ENCODE results near the gene RGS17.
"Not testable (repeated sequence)": the region's sequence is repeated elsewhere in the genome, so short reads cannot be mapped to it uniquely, and the experiment has no call there.

Gene RGS17

DNA sequence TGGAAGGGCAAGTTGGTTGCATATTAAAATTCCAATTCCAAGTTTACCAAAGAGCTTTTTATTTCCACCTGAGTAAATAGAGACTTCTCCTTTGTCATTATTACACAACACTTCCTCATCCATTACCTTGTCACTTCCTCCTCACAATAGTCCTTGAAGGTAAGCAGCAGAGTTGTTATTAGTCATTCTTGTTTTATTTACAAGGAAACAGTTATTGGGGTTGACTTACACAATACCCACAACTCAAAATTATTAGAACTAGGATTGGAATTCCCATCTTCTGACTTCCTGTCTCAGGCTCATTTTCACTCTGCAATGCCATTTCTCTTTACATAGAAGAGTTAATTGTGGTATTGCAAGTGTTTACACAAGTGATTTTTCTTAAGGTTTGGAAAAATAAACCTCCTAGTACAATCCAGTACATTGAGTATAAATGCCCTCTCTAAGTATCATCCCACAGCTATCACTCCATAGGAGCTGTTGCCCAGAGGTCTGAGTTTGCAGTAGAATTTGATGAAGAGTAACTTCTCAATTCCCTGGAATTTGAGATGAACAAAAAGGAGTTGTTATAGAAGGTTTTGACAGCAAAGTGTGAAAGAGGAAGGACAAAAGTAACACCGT lies 99.6 kb downstream of the RGS17 start:
- peak; percentile 30 for DNase-seq (ENCODE audit: low spot score)

DNA sequence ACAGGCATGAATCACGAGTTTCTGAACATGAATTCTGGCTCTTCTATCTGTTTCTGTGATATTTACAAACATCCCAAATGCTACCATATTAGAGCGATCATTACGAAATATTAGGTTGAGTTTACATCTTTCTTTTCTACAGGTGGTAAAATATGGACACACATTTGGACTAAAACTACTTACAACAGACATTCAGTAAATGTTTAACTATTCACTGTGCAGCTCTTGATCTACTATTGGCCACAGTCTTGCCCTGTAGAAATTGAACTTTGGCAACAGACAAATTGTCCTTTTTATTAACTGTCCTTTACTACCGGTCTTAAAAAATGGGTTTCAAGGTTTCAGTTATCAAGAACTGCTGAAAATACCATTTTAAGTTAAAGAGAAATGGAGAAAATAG lies 102.1 kb downstream of the RGS17 start:
- no peak for DNase-seq (ENCODE audit: low spot score)

DNA sequence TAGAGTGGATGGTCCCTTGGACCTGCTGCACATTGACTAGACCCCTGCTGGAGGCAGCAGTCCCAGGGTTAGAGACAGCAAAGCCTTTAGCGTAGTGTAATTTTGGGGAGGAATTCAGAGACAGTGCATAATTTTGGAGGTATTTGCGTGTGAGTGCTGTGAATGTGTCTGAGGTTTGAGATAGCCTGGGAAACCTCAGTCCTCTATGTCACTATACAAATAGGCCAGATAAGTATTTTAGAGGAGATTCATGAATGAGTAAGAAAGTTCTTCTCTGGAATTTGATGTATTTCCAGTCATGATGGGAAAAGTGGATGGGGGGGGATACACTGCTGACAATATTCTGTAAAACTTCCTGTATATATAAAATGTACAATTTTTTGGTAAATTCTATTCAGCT lies 102.8 kb downstream of the RGS17 start:
- no peak for DNase-seq (ENCODE audit: low spot score)

- DNase-seq (ENCODE audit: low spot score) = no peak
Observed at GRCh38 chr6:153027480-153027879, 103.6 kb downstream of the RGS17 start.

GRCh38 chr6:153024709-153025017 lies 106.4 kb downstream of the RGS17 start:
- no peak for DNase-seq (ENCODE audit: low spot score)

DNA sequence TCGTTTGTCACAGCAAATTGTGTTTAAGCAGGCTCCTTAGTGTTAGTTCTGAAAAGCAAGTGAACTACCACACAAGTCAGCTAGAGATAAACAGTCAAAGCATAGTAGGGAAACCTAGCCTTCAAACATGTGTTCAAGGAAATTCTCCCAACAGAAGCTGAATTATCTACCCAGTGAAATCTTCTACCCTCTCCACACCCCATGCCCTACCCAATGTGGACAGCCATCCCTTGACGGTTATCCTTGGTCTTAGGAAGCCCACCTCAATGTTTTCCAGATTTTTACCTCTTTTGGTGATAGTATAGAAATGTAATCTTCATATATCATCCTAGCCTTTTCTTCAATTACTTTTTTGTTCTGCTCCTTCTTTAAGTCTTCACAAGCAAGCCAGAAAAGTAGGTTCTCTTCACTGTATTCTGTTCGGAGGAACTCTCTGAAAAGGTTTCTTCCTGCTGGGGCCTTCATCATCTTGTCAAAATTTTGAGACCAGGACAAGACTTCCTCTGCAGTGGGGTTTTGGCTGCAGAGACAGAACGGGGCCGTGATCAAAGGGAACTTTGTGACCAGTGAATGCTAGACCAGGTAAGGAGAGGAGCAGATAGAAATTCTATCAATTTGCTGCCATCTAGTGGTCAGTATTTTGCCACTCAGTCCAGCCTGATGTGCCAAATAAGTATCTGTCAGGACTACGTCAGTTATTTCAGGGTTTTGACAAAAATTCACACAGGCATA lies 106.9 kb downstream of the RGS17 start:
- DNase-seq (ENCODE audit: low spot score) = peak; percentile 54

GRCh38 chr6:153018355-153018754 lies 112.7 kb downstream of the RGS17 start:
- DNase-seq (ENCODE audit: low spot score) = no peak

GRCh38 chr6:153016846-153017245 lies 114.2 kb downstream of the RGS17 start:
- DNase-seq (ENCODE audit: low spot score) = no peak

DNA sequence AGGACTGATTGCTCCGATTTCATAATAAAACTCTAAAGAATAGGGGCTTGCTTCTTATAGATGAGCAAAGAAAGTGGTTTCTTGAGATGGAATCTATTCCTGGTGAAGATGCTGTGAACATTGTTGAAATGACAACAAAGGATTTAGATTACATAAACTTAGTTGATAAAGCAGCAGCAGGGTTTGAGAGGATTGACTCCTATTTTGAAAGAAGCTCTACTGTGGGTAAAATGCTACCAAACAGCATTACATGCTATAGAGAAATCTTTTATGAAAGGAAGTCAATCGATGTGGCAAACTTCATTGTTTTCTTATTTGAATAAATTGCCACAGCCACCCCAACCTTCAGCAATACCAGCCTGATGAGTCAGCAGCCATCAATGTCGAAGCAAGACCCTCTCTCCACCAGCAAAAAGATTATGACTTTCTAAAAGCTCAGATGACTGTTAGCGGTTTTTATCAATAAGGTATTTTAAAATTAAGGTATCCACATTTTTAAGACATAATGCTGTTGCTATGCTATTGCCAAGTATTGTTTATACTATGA lies 115.9 kb downstream of the RGS17 start:
- no peak for DNase-seq (ENCODE audit: low spot score)

- DNase-seq (ENCODE audit: low spot score) = no peak
Observed at GRCh38 chr6:153013438-153013837, 117.6 kb downstream of the RGS17 start.

DNA sequence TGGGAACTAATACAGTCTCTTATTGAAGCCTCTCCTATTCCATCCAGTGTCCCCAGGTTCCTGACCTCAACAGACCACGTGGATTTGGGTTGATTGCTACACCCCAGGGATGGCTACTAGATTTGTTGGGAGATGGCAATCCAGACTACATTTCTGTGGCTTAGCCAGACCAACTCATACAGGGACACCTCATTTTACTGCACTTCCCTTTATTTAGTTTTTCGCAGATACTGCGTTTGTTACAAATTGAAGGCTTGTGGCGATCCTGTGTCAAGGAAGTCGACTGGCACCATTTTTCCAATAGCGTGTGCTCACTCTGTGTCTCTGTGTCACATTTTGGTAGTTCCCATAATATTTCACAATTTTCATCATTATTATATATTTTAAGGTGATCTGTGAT lies 118.2 kb downstream of the RGS17 start:
- no peak for DNase-seq (ENCODE audit: low spot score)

DNA sequence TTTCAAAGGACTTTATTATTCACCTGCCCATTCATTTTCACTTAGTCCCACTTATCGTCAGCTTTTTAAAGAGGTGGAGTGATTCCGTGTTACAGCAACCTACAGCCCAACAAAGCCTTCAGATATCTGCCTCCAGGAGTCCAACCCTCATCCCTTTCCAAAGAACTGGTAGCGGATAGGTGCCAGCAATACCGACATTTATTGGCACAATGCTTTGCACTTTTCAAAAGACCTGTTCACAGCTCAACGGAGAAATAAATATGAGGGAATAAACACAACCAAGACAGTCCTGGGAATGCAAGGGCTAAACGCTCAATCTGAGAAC lies 127.8 kb downstream of the RGS17 start:
- DNase-seq (ENCODE audit: low spot score) = no peak

DNA sequence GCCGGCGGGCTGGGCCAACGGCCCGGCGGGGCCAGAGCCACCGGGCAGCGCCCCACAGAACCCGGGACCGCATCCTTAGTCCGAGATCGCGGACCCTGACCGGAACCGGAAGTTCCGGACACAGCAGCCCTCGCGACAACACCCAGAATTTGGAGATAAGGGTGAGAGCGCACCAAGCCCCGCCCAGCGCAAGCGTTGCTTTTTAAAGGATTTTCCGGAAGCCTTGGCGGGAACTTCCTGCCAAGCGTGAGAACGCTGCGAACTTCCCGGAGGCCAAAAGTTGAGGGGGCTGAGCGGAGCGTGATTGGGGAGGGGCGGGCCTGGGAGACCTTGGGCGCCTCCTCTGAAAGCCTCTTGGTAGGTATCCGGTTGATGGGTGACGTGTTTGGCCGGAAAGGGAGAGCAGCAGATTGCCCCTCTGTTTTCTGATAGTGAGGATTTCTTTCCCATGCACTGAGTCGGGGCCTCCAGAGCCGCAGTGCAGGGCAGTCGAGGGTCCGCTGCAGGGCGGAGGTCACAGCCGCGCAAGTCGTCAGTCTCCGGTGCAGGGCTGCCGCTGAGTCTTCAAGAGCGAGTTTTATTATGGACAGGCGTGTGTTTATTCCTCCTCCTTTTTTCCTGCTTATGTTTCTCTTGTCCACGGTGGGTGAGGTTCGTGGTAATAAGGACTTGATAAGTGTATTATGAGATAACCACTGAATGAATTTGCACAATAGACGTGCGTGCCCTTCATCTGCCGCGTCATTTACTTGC lies 128.3 kb downstream of the RGS17 start, which contains the start of gene MTRF1L:
TSS of gene MTRF1L (minus strand) at position 97 of the 753 bp plus-strand sequence. CDS start at position 73, 24 bp downstream.
- peak; percentile 96 for DNase-seq (ENCODE audit: low spot score)

DNA sequence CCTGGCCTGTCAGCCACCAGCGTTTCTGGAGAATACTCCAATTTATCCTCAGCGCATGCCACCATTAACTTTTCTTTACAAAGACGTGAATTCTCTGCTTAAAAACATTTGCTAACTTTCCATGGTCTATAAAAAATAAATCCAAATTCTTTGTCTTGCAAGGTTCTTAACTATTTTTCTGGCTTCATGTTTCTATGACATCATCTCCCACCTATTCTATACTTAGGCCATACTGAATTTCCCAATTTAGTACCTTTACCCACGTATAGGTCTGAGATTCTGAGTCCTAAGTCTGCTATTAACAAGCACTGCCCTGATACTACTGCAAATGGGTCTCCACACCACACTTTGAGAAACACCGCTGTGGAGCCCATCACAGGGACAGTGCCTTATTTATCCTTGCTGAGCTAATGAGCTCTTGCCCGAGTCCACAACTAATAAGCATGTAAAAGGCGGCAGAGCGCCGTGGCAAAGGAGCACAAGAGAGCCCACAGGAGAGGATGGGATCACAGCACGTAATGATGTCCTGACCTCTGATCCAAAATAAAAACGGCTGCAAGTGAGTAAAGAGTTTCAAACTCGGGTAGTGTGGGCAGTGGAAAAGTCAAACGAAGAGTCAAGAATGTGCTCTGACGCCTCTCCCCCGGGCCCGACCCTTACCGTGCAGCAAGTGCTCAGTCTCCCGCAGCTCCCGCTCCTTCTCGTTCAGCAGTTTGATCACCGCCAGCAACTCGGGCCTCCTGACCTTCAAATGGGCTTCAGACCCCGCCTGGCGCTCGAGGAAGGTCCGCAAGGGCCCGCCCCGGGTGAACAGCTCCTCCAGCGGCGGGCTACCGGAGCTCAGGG lies 129.1 kb downstream of the RGS17 start:
- no peak for DNase-seq (ENCODE audit: low spot score)

DNA sequence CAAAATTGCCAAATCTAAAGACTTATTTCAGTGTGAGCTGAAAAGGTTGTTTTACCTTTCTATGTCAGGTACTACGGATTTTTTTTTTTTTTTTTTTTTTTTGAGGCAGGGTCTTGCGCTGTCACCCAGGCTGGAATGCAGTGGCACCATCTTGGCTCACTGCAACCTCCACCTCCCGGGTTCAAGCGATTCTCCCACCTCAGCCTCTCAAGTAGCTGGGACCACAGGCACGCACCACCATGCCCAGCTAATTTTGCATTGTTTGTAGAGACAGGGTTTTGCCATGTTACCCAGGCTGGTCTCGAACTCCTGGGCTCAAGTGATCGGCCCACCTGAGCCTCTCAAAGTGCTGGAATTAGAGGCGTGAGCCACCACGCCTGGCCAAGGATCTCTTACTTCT lies 130.3 kb downstream of the RGS17 start:
- not testable (repeated sequence) for DNase-seq (ENCODE audit: low spot score)

GRCh38 chr6:153000243-153000642 lies 130.8 kb downstream of the RGS17 start:
- DNase-seq (ENCODE audit: low spot score) = no peak

- DNase-seq (ENCODE audit: low spot score) = not testable (repeated sequence)
Observed at GRCh38 chr6:152999538-152999937, 131.5 kb downstream of the RGS17 start.

GRCh38 chr6:152993847-152994246 lies 137.2 kb downstream of the RGS17 start:
- DNase-seq (ENCODE audit: low spot score) = no peak

- no peak for DNase-seq (ENCODE audit: low spot score)
Observed at GRCh38 chr6:152993431-152993830, 137.7 kb downstream of the RGS17 start.

- DNase-seq (ENCODE audit: low spot score) = no peak
Observed at GRCh38 chr6:152986978-152987377, 144.1 kb downstream of the RGS17 start.

- not testable (repeated sequence) for DNase-seq (ENCODE audit: low spot score)
Observed at GRCh38 chr6:152985300-152985699, 145.8 kb downstream of the RGS17 start.

DNA sequence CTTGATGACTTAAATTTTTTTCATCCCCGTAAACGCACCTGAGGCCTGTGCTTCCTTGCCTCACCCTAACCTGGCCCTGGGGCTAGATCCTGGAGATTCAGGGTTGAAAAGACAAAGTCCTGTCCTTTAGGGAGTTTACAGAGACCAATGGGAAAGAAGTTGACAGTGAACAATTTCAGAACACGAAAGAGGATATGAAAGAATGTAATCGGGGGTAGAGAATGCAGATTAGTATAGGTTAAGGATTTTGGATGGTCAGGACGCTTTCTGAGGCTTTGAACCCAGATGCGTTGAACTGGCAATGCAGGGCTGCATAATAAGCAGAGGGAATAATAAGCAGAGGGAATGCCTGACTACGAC lies 146.6 kb downstream of the RGS17 start:
- DNase-seq (ENCODE audit: low spot score) = no peak

Data from kidney capillary endothelial cell (primary cell).